IgD-negative memory B cell (primary cell): Measurements from ENCODE around the gene BCL7C. TPM values are rescaled to one million over a fixed set of nuclear protein-coding genes. Genes with fewer than 3 reads are reported as not detected.
"Not testable (repeated sequence)": the region's sequence is repeated elsewhere in the genome, so short reads cannot be mapped to it uniquely, and the experiment has no call there.

Experiments
- H3K27ac Mint-ChIP-seq, 3 donors: one replicate each; pipeline ENCODE4 v1.8.0; 2020 to 2022; ENCODE audit warnings: mild to moderate bottlenecking in 3 of 3, mixed read lengths in 3 of 3, moderate library complexity in 1 of 3
- H3K27me3 Mint-ChIP-seq: one replicate; pipeline ENCODE4 v1.8.0; 2021; ENCODE audit warnings: mixed read lengths
- H3K36me3 Mint-ChIP-seq: one replicate; pipeline ENCODE4 v1.8.0; 2020; ENCODE audit warnings: mild to moderate bottlenecking, mixed read lengths
- H3K4me1 Mint-ChIP-seq, 3 donors: one replicate each; pipeline ENCODE4 v1.8.0; 2020 to 2022; ENCODE audit warnings: mixed read lengths in 3 of 3, mild to moderate bottlenecking in 1 of 3
- H3K4me3 Mint-ChIP-seq, 4 donors: one replicate each; pipeline ENCODE4 v1.8.0; 2020 to 2022; ENCODE audit warnings: mild to moderate bottlenecking in 4 of 4, mixed read lengths in 4 of 4, moderate library complexity in 3 of 4
- H3K9me3 Mint-ChIP-seq, 3 donors: one replicate each; pipeline ENCODE4 v1.8.0; 2020 to 2021; ENCODE audit warnings: mixed read lengths in 3 of 3, mild to moderate bottlenecking in 1 of 3
- polyA plus RNA-seq: library from polyadenylated mRNA; unstranded; fragments of 300-500 nt; fragmentation: Illumina TruSeq; gene quantifications from one replicate; pipeline ENCODE4 v1.2.3, GENCODE V29; 2021

BCL7C gene
- polyA plus RNA-seq, 1 donor from 2014 or later: 45.0 TPM

DNA sequence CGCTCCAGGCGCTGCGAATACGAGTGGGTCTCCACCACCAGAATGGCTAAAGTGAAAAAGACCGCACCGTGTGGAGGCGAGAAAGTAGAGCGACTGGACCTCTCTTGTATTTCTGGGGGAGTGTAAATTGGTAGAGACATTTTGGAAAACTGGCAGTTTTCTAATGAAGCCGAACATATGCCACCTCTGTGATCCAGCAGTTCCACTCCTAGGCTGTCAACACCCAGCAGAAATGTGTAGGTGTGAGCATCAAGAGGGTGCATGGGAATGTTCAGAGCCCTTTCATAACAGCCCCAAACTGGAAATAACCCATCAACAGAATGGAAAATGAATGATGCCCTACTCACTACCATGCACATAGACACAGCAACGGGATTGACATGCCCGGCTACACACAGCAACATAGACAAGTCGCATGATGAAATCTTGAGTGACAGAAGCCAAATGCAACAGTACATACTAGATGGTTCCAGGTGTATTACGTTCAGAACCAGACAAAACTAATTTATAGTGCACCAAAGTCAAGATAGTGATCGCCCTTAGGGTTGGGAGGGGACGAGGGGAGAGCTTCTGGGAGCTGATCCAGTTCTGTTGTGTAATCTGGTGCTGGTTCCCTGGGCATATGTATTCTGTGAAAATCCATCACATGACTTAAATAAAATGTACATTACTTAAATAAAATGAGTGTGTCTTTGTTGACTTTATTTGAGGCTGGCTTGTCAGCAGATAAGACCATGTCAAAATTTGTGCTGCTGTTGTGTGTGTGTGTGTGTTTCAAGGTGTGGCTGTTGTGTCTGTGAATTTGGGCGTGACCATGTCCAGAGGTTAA lies 877 bp upstream of the BCL7C start:
- no peaks in the 10 kb centered on the region for H3K9me3 Mint-ChIP-seq
- H3K4me1 Mint-ChIP-seq: peaks cover 18 to 25% (median 24%) of the 10 kb centered on the region in 3 donors
- H3K27ac Mint-ChIP-seq: peak overlapping the region in 2 of 3 donors; percentile 91 to 96
- H3K36me3 Mint-ChIP-seq: peaks cover 2% of the 10 kb centered on the region
- peak overlapping the region; percentile 66 to 93 (median 88) for H3K4me3 Mint-ChIP-seq
- no peaks in the 10 kb centered on the region for H3K27me3 Mint-ChIP-seq

DNA sequence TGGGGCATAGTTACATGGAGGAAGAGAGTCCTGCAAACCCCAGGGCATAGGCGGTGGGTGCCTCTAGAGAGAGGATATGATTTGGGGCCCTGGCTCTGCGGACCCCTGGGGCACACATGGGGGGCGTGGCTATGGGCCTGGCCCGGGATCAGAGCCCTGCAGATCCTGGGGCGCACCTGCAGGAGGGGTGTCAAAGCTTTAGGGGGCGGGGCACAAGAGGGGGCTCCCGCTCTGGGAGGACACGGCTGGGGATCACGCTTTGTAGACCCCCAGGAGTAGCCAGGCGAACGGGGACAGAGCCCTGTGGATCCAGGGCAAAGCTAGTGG lies 497 bp downstream of the BCL7C start:
- peaks cover 2% of the 10 kb centered on the region for H3K36me3 Mint-ChIP-seq
- H3K27ac Mint-ChIP-seq: peak overlapping the region in 1 of 3 donors; percentile 76
- H3K27me3 Mint-ChIP-seq: no peaks in the 10 kb centered on the region
- H3K9me3 Mint-ChIP-seq: no peaks in the 10 kb centered on the region
- peak overlapping the region; percentile 71 to 94 (median 86) for H3K4me3 Mint-ChIP-seq
- H3K4me1 Mint-ChIP-seq: peaks cover 18 to 28% (median 25%) of the 10 kb centered on the region in 3 donors

DNA sequence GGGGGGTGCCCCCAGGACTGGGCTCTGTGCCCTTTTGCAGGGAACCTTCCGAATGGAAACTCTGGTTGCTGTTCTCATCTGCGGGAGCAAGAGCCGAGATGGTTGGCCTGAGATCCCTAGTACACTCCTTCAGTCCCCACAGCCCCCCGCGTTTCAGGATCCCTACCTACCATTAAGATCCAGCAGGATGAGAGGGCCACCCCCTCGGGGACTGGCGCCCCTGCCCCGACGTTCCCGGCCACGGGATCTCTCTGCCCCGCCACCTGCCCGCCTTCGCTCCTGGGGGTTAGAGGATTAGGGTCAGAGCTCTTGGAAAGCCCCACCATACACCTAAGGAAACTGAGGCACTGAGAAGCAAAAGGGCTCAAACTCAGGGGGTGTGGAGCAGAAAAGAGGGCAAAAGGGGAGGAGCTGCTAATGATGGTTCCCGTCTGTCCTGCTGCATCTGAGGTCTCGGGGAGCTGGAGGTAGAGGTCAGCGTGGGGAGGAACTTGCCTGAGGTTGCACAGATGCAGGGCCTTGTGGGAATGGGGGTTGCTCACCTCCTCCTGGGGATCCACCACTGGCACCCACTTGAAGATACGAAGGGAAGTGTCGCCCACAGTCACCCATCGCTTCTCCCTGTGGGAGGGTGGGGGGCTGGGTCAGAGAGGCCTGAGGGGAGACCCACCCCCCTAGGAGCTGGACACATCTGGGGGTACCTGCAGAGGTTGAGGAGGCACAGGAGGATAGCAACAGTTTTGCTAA lies 1.0 kb downstream of the BCL7C start:
- H3K36me3 Mint-ChIP-seq: peaks cover 2% of the 10 kb centered on the region
- H3K9me3 Mint-ChIP-seq: no peaks in the 10 kb centered on the region
- H3K4me1 Mint-ChIP-seq: peaks cover 18 to 28% (median 25%) of the 10 kb centered on the region in 3 donors
- H3K4me3 Mint-ChIP-seq: peak overlapping the region; percentile 71 to 94 (median 86)
- peak overlapping the region in 2 of 3 donors; percentile 47 to 76 for H3K27ac Mint-ChIP-seq
- H3K27me3 Mint-ChIP-seq: no peaks in the 10 kb centered on the region

DNA sequence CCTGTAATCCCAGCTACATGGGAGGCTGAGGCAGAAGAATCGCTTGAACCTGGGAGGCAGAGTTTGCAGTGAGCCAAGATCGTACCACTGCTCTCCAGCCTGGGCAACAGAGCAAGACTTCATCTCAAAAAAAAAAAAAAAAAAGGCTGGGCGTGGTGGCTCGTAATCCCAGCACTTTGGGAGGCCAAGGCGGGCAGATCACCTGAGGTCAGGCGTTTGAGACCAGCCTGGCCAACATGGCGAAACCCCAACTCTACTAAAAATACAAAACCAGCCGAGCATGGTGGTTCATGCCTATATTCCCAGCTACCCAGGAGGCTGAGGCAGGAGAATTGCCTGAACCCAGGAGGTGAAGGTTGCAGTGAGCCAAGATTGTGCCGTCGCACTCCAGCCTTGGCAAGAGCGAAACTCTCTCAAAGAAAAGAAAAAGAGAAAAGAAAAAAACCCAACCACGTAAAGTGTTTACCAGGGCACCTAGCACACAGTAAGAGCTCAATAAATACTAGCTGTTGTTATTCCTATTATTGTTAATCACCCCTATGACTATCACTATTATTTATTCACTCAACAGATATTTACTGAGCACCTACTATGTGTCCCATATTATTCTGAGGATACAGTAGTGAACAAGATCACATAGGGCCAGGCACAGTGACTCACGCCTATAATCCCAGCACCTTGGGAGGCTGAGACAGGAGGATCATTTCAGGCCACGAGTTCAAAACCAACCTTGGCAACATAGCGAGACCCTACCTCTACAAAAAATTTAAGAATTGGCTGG lies 2.6 kb downstream of the BCL7C start:
- peak overlapping the region in 3 of 4 donors; percentile 23 to 71 (median 69) for H3K4me3 Mint-ChIP-seq
- not testable (repeated sequence) for H3K36me3 Mint-ChIP-seq, H3K27ac Mint-ChIP-seq, H3K9me3 Mint-ChIP-seq, H3K27me3 Mint-ChIP-seq
- H3K4me1 Mint-ChIP-seq: peaks cover 11 to 22% (median 20%) of the 10 kb centered on the region in 3 donors

DNA sequence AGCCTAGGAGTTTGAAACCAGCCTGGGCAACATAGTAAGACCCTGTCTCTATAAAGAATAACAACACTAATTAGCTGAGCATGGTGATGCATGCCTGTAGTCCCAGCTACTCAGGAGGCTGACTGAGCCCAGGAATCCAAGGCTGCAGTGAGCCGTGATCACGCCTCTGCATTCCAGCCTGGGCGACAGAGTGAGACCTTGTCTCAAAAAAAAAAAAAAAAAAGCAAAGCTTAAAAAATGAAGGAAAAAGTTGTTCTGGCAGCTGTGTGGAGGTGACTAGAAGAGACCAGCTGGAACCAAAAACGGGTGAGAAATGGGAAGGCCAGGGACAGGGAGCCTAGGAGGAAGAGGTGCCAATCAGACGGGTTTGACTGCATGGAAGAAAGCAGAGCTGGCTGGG lies 4.2 kb downstream of the BCL7C start:
- Mint-ChIP-seq H3K27ac (peak overlapping the region in 1 of 3 donors; percentile 71), H3K4me3 (no peak overlapping the region), H3K4me1 (peaks cover 10 to 24% (median 16%) of the 10 kb centered on the region in 3 donors), H3K27me3 (no peaks in the 10 kb centered on the region), H3K9me3 (no peaks in the 10 kb centered on the region), H3K36me3 (peaks cover 4% of the 10 kb centered on the region)

DNA sequence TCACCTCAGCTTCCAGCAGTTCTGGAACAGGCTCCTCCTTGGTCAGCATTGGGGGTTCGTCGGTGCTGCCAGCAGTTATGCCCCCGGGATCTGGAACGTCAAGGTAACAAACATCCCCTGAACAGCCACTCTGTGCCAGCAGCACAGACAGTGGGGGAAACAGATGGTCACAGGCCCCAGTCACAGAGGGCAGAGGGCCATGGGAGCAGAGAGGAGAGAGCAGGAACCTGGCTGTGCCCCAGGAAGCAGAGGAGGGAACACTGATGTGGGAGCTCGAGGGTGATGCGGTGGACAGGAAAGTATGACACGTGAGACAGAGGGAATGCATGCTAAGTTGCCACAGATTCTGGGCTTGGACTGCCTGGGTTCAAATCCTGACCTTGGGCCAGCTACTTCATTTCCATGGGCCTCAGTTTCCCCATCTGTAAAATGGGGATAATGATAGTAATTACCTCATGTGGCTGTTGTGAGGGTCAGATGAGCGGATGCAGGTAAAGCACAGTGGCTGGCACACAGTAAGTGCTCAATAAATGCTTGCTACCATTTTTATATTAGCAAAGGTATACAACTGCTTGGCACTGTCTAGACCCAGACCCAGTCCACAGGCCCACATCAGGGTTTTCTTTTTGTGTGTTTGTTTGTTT lies 4.9 kb downstream of the BCL7C start:
- Mint-ChIP-seq H3K9me3 (no peaks in the 10 kb centered on the region), H3K4me3 (no peak overlapping the region), H3K27me3 (no peaks in the 10 kb centered on the region), H3K27ac (no peak overlapping the region), H3K4me1 (peaks cover 7 to 22% (median 13%) of the 10 kb centered on the region in 3 donors), H3K36me3 (peaks cover 4% of the 10 kb centered on the region)

DNA sequence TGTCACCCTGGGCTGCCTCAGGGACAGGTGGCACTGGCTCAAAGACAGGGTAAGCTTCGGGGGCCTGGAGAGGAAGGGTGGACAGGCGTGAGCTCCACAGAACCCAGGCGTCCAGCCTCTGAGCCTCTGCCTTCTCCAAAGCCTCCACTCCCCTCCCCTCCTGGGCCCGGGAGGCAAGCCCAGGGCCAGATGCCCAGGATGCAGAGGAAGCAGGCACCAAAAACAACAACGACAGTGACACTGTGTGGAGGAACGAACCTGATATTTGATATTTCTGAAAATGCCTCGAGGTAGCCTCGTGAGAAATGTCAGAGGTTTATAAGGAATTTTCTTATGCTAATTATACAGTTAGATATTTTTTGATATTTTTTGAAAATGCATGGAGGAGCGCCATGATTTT lies 6.0 kb downstream of the BCL7C start:
- H3K4me3 Mint-ChIP-seq: no peak overlapping the region
- no peaks in the 10 kb centered on the region for H3K27me3 Mint-ChIP-seq
- H3K4me1 Mint-ChIP-seq: peaks cover 9 to 19% (median 10%) of the 10 kb centered on the region in 3 donors
- no peaks in the 10 kb centered on the region for H3K9me3 Mint-ChIP-seq
- no peak overlapping the region for H3K27ac Mint-ChIP-seq
- H3K36me3 Mint-ChIP-seq: peaks cover 5% of the 10 kb centered on the region

DNA sequence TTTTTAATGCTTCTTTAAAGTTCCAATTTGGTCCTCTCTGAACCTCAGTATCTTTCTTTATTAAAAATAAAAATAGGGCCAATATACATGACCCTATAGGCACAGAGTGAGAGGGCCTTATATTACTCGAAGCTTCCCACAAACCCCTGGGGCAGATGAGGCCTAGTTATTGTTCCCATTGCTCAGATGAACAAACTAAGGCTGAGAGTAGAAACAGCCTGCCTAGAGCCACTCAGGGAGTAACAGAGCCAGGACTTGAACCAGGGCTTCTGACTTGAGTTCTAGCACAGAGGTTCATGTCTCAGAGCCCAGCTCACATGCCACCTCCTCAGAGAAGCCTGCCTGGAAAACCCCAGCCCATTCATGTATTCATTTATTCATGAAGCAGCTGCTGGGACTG lies 7.7 kb downstream of the BCL7C start:
- Mint-ChIP-seq H3K36me3 (peaks cover 6% of the 10 kb centered on the region), H3K4me3 (peak overlapping the region in 1 of 4 donors; percentile 9), H3K9me3 (no peaks in the 10 kb centered on the region), H3K4me1 (peaks cover 12 to 21% (median 15%) of the 10 kb centered on the region in 3 donors), H3K27ac (peak overlapping the region in 1 of 3 donors; percentile 84), H3K27me3 (no peaks in the 10 kb centered on the region)

DNA sequence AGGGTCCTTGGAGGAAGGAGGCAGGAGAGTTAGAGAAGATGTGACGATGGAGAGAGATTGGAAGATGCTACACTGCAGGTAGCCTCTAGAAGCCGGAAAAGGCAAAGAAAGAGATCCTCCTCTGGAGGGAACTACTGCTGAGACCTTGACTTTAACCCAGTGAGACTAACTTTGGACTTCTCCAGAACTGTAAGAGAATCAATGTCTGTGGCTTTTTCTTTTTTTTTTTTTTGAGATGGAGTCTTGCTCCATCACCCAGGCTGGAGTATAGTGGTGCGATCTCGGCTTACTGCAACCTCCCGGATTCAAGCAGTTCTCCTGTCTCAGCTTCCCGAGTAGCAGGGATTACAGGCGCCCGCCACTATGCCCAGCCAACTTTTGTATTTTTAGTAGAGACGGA lies 8.7 kb downstream of the BCL7C start:
- Mint-ChIP-seq H3K4me1 (peaks cover 12 to 21% (median 15%) of the 10 kb centered on the region in 3 donors), H3K36me3 (peaks cover 6% of the 10 kb centered on the region), H3K4me3 (peak overlapping the region in 3 of 4 donors; percentile 4 to 74 (median 19))

DNA sequence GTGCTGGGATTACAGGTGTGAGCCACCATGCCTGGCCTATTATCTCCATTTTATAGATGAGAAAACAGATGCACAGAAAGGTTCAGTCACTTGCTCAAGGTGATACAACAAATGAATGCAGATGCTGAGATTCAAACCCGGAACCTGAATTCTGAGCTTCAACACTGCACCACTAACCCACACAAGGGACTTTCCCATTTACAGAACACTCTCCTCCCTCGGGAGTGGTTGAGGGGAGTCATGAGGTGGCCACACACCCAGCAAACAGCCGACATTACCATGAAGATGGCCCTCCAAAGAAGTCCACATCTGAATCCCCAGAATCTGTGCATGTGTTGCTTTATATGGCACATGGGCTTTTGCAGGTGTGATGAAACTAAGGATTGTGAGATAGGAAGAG lies 9.1 kb downstream of the BCL7C start:
- Mint-ChIP-seq H3K27ac (peak overlapping the region; percentile 33 to 67 (median 47)), H3K4me3 (peak overlapping the region in 3 of 4 donors; percentile 4 to 74 (median 19)), H3K27me3 (no peaks in the 10 kb centered on the region), H3K9me3 (no peaks in the 10 kb centered on the region), H3K36me3 (peaks cover 6% of the 10 kb centered on the region), H3K4me1 (peaks cover 12 to 21% (median 15%) of the 10 kb centered on the region in 3 donors)

More for the DNA sequence above, 8.7 kb downstream of the BCL7C start:
- Mint-ChIP-seq H3K9me3 (no peaks in the 10 kb centered on the region), H3K27ac (peak overlapping the region; percentile 33 to 50 (median 47)), H3K27me3 (no peaks in the 10 kb centered on the region)

DNA sequence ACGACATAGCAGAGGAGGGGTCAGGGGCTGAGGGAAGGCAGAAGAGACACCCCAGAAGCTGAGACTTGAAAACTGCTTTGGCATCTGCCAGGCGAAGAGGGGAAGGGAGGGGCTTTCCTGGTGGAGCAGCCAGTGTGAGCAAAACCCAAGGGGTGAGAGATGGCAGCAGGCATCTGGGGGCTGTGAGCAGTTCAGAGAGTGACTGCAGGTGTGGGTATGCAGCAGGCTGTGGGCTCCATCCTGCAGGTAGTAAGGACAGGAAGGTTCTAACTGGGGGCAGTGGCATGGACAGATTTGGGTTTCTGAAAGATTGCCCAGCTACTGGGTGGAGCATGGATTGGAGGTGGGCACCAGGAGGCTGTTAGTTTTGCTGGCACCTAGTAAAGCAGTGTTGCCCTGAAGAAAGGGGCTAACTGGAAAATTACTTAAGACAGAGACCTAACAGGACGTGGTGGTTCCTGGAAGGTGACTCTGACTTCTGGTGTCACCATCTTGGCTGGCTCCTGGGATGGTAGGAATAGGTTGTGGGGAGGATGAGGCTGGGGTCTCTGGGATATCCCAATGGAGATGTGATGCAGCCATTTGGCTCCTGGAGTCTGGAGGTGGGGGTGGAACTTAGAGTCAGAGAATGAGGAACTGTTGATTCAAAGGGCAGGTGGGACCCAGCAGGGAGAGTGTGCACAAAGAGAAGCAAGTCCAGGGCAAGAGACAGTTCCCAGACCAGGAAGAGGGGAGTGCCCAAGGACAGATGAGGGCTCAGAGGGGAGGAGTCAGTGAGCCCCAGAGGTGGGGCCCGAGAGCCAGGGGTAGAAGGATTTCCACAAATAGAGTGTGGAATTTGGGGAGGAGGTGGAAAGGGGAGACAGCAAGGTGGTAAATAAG lies 11.2 kb downstream of the BCL7C start:
- Mint-ChIP-seq H3K4me1 (peaks cover 12 to 17% (median 15%) of the 10 kb centered on the region in 3 donors), H3K27me3 (no peaks in the 10 kb centered on the region), H3K27ac (peak overlapping the region in 1 of 3 donors; percentile 10), H3K9me3 (no peaks in the 10 kb centered on the region), H3K36me3 (peaks cover 6% of the 10 kb centered on the region), H3K4me3 (peak overlapping the region in 2 of 4 donors; percentile 29 to 58)

DNA sequence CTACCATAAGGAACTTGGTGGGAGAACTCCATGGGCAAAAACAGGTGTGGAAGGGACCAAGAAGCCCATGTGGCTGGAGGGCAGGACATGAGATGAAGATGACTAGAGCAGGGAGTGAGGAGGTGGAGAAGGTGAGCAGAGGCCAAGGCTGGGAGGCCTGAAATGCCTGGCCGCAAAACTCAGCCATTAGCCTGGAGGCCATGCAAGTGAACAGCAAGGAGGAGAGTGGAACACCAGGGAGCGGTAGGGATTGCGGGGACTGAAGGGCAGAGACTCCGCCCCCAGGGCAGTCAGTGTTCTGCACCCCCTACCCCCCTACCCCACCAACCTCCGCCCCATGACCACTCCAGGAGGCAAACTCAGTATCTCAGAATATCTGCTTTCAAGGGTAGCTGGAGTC lies 17.0 kb downstream of the BCL7C start:
- H3K4me3 Mint-ChIP-seq: peak overlapping the region; percentile 57 to 98 (median 95)
- peaks cover 3% of the 10 kb centered on the region for H3K36me3 Mint-ChIP-seq
- H3K27ac Mint-ChIP-seq: peak overlapping the region in 2 of 3 donors; percentile 97 to 98
- no peaks in the 10 kb centered on the region for H3K9me3 Mint-ChIP-seq
- H3K4me1 Mint-ChIP-seq: peaks cover 6 to 24% (median 23%) of the 10 kb centered on the region in 3 donors
- H3K27me3 Mint-ChIP-seq: no peaks in the 10 kb centered on the region
